AG04449 (cell line): ENCODE results near the gene KIAA0513.

Experiments
- CTCF ChIA-PET: fragments of 350-600 bp; formaldehyde crosslinking; extraction: SDS; loops from one replicate; lab custom pipeline; 2021; ENCODE audit warnings: antibody characterized with exemption; lab: Yijun Ruan, JAX
- POLR2A ChIA-PET: fragments of 400-600, 350-600 bp; formaldehyde crosslinking; extraction: SDS; loops from one replicate; lab custom pipeline; 2020; ENCODE audit warnings: antibody characterized with exemption, inconsistent platforms; lab: Yijun Ruan, JAX
- DNase-seq: peaks from one replicate; pipeline ENCODE4 v3.0.0-alpha.2; 2010; ENCODE audit warnings: low read depth, low spot score
- H3K4me3 ChIP-seq: 2 replicates; pipeline ENCODE4 v1.5.1; 2011; ENCODE audit warnings: low read depth, mild to moderate bottlenecking, control low read depth, low read length
- TF ChIP-seq, protein P1 (sequence below): IDR thresholded peaks from one replicate; pipeline ENCODE4 v1.5.1; 2011; ENCODE audit warnings: mild to moderate bottlenecking, moderate library complexity, low read length, control low read depth, inconsistent platforms; ENCODE audit not compliant: insufficient read depth; ENCODE audit errors: missing control alignments

The KIAA0513 gene

DNA sequence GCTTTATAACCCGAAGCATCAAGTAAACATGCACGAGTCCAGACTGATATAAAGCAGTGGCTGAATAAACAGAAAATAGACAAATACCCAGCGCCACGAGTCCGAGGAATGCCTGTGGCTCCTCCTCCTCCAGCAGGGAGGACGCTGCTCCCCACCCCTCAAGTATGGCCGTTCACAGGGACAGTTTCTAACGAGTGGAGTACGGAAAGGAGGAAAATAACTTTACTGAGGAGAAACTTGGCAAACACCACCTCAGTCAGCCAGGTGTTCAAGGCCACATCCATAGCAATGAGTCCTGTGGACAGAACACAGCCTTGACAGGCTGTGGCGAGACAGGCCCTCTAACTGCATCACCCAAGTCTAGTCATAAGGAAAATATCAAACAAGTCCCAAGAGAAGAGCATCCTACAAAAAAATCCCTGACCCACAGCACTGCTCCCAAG, 25.5 kb upstream of the KIAA0513 start:
- no peak for DNase-seq
- POLR2A ChIA-PET: no interaction called here
- H3K4me3 ChIP-seq: no peak overlapping the region
- CTCF ChIA-PET: interaction anchor here (1.3 kb wide), 1 partner anchor 9 kb away, joined by 3 read pairs; no protein-coding TSS in a partner anchor
- TF ChIP-seq, protein P1, sequence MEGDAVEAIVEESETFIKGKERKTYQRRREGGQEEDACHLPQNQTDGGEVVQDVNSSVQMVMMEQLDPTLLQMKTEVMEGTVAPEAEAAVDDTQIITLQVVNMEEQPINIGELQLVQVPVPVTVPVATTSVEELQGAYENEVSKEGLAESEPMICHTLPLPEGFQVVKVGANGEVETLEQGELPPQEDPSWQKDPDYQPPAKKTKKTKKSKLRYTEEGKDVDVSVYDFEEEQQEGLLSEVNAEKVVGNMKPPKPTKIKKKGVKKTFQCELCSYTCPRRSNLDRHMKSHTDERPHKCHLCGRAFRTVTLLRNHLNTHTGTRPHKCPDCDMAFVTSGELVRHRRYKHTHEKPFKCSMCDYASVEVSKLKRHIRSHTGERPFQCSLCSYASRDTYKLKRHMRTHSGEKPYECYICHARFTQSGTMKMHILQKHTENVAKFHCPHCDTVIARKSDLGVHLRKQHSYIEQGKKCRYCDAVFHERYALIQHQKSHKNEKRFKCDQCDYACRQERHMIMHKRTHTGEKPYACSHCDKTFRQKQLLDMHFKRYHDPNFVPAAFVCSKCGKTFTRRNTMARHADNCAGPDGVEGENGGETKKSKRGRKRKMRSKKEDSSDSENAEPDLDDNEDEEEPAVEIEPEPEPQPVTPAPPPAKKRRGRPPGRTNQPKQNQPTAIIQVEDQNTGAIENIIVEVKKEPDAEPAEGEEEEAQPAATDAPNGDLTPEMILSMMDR: no peak

DNA sequence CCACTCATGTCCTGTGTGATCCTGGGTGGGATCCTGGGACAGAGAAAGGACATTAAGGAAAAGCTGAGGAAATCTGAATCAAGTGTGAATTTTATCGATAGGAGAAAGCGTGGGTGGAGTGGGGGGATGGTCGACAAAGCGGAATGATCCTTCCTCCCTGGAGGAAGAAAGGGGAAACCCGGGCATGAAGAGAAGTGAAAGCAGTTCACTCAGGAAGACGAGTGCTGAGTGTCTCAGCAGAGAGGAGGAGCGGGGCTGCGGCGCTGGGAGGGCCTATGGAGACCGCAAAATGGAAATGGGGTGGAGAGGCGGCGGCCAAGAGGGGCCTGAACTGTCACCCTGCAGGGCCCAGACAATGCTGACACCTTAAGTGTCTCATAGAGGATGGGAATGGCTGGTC, 25.0 kb upstream of the KIAA0513 start:
- CTCF ChIA-PET: no interaction called here

DNA sequence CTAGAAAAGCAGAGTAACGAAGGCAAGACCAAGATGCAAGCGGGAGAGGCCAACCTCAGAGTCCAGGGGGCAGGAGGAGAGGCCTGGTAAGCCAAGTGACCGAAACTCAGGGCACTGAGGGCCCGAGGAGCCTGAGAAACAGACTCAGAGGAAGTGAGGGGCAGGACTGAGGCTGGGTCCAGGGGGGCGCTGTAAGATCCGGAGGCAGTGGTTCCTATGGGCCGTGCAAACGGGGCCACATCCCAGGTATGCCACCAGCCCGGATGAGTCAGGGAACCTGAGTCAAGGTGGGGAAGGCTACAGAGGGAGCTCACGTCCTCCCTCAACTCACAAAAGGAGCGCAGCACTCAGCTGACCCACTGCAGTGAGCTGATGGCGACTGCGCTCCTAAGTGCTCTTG, 24.5 kb upstream of the KIAA0513 start:
- TF ChIP-seq, protein P1: no peak
- DNase-seq: no peak
- POLR2A ChIA-PET: no interaction called here
- CTCF ChIA-PET: interaction anchor here (1.2 kb wide), 1 partner anchor 35 kb away, joined by 3 read pairs; no protein-coding TSS in a partner anchor
- H3K4me3 ChIP-seq: no peak overlapping the region

More for the DNA sequence above, 25.0 kb upstream of the KIAA0513 start:
- POLR2A ChIA-PET: no interaction called here
- TF ChIP-seq, protein P1: no peak
- H3K4me3 ChIP-seq: no peak overlapping the region
- no peak for DNase-seq

DNA sequence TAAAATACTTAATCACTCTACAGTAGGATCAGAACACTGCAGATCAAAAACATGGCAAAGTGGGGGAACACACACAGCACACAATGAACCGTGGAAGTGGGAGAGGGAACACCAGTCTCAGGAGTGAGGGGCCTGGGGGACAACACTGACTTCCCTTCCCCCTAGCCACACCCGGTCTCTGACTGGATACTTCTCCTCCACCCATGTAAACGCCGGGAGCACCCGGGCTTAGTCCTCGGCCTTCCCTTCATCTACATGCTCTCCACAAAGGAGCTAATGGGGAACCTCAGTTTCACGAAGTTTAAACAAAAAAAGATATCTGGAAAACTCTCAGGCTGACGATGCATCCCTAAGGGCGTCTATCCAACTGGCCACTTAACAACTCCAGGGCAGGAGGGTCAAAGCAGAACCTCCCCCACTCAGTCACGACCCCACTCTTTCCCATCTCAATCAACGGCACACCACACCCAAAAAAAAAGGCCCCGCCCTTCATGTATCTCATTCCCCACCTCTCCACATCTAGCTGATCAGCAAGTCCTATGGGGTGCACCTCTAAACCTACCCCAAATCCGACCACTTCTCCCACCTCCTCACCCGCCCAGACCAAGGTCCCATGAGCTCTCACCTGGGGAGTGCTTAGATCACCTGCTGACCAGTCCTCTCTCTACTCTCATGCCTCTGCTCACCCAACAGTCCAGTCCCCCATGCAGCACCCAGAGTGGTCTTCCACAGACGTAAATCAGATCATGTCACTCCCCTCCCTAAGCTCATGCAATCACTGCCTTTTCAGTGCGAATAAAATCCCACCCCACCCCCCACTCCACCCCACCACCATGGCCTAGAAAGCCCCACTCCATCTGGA, 23.6 kb upstream of the KIAA0513 start:
- peak overlapping the region; percentile 12; the same call in 1 of the 2 replicates for H3K4me3 ChIP-seq
- ChIA-PET CTCF (interaction anchor here (0.6 to 2.5 kb wide), 4 partner anchors 9 to 257 kb away, joined by 3 to 8 read pairs (median 3); no protein-coding TSS in a partner anchor), POLR2A (interaction anchor here (2.5 kb wide), 1 partner anchor 10 kb away, joined by 13 read pairs; no protein-coding TSS in a partner anchor)
- TF ChIP-seq, protein P1: no peak
- no peak for DNase-seq

DNA sequence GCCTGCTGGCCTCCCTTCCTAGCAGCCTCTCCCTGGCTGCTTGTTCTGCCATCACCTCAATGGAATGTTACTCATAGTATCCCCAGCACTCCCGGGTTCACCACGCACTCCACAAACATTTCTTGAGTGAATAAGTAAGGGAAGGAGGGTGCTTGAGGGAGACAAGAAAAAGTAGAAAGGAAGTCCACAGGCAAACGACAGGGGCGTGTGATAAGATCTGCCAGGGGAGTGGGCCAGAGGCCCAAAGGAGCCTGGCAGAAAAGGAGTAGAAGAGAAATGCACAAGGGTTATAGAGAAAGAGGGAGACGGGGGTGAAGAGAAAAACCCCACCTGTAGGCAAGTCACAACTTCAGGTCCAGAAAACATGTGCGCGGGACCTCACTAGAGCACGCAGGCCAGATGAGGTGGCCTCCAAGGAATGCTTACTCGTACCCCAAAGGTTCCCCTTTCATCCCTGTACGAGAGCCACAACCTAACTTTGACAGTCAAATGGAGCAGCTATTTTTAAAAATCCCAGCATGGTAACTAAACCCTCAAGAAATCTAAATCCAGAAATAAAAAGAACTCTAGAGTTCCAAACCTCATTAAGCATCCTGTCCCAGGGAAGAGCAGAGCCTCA, 22.9 kb upstream of the KIAA0513 start:
- DNase-seq: peak; percentile 70
- POLR2A ChIA-PET: interaction anchor here (2.5 kb wide), 1 partner anchor 10 kb away, joined by 13 read pairs; no protein-coding TSS in a partner anchor
- TF ChIP-seq, protein P1: no peak
- CTCF ChIA-PET: interaction anchor here (1.0 to 2.5 kb wide), 6 partner anchors 10 to 82 kb away, joined by 3 to 8 read pairs (median 4); no protein-coding TSS in a partner anchor
- H3K4me3 ChIP-seq: no peak overlapping the region; the same call in 1 of the 2 replicates
